Mucosa of stomach (tissue), 1 donor: Measurements from ENCODE around the gene ZFAND6.
"Not testable (repeated sequence)": the region's sequence is repeated elsewhere in the genome, so short reads cannot be mapped to it uniquely, and the experiment has no call there.

Source experiments
- H3K27me3 ChIP-seq: one replicate; pipeline ENCODE4 v1.7.0; 2013; ENCODE audit warnings: mild to moderate bottlenecking, low read length; ENCODE audit not compliant: control insufficient read depth, insufficient read depth
- H3K36me3 ChIP-seq: one replicate; pipeline ENCODE4 v1.7.0; 2013; ENCODE audit warnings: low read length; ENCODE audit not compliant: control insufficient read depth, insufficient read depth
- H3K4me1 ChIP-seq: one replicate; pipeline ENCODE4 v1.7.0; 2013; ENCODE audit warnings: mild to moderate bottlenecking, low read length; ENCODE audit not compliant: control insufficient read depth, insufficient read depth
- H3K4me3 ChIP-seq: one replicate; pipeline ENCODE4 v1.7.0; 2013; ENCODE audit warnings: low read length
- H3K9ac ChIP-seq: one replicate; pipeline ENCODE4 v1.7.0; 2013; ENCODE audit warnings: mild to moderate bottlenecking, low read length, moderate library complexity
- H3K9me3 ChIP-seq: one replicate; pipeline ENCODE4 v1.7.0; 2013; ENCODE audit warnings: mild to moderate bottlenecking, low read length, moderate library complexity; ENCODE audit not compliant: control insufficient read depth
- donor health status: Pancreatic carcinoma.

The ZFAND6 gene

DNA sequence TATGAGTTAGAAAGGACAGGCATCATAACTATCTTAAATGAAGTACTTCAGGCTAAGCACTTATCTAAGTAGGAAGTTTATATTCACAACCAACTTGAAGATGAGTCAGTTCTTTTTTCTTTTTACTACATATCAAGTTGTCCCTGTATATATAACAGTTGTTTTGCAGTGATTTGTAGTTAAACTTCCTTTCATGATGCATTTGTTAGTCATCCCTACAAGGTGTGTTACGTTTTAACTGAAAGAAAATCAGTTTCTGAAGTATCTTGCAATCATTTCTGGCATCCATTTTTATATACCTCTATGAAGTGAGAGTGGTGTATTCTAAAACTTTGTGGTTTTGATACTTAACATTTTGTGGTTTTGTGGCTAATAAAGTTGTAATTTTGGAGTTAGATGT, 46.1 kb downstream of the ZFAND6 start:
- Histone ChIP-seq H3K4me1 (peaks cover 14% of the 10 kb centered on the region), H3K9me3 (no peaks in the 10 kb centered on the region), H3K36me3 (no peaks in the 10 kb centered on the region), H3K9ac (no peak overlapping the region), H3K4me3 (no peak overlapping the region), H3K27me3 (no peaks in the 10 kb centered on the region)

DNA sequence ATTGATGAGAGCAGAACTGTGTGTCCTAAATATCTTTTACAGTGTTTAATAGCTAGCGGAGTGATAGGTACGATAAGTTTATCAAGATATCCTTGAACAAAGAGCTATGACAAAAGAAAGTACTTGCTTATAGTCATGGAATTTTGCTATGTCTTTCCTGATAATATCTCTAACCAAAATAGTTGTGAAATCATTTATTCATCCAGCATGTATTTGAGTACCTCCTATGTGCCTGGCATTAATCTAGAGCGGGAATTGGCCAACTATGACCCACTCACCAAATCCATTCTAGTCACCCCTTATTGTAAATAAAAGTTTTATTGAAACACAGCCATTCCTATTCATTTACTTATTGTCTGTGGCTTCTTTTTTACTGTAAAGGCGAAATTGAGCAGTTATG, 46.6 kb downstream of the ZFAND6 start:
- H3K4me3 ChIP-seq = no peak overlapping the region
- H3K36me3 ChIP-seq = no peaks in the 10 kb centered on the region
- H3K9ac ChIP-seq = no peak overlapping the region
- no peaks in the 10 kb centered on the region for H3K27me3 ChIP-seq
- H3K9me3 ChIP-seq = no peaks in the 10 kb centered on the region
- H3K4me1 ChIP-seq = peaks cover 14% of the 10 kb centered on the region

DNA sequence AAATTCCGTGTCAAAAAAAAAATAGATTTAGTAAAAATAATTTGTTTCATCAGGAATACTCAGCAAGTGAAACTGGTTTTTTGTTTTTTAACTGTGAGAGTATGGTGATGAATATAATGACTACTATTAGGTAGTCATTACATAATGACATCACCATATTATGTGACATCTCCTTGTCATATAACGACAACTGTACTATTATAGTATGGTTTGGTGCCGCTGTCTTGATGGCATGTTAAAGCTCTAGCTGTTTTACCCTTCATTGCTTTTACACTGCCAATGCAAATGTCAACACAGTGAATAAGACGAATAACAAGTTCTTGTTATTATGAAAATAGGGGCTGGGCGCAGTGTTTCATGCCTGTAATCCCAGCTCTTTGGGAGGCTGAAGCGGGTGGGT, 47.7 kb downstream of the ZFAND6 start:
- no peaks in the 10 kb centered on the region for H3K36me3 ChIP-seq
- H3K4me3 ChIP-seq = no peak overlapping the region
- H3K9ac ChIP-seq = no peak overlapping the region
- no peaks in the 10 kb centered on the region for H3K9me3 ChIP-seq
- H3K27me3 ChIP-seq = no peaks in the 10 kb centered on the region
- H3K4me1 ChIP-seq = peaks cover 14% of the 10 kb centered on the region

DNA sequence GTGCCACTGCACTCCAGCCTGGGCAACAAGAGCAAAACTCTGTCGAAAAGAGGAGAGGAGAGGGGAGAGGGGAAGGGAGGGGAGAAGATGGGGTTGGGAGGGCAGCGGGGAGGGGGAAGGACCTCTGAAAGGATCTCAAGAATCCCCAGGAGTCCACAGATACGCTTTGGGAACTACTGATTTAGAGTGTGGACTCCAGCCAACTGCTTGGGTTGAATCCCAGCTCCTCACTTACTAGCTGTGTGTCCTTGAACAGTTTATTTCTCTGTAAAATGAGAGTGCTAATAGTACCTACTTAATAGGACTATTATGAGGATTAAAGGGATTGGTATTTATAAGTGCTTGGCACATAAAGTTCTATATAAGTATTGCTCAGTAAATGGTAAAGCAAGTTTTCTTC, 48.3 kb downstream of the ZFAND6 start:
- Histone ChIP-seq H3K9me3 (no peaks in the 10 kb centered on the region), H3K27me3 (no peaks in the 10 kb centered on the region), H3K4me1 (peaks cover 14% of the 10 kb centered on the region), H3K9ac (no peak overlapping the region), H3K4me3 (no peak overlapping the region), H3K36me3 (no peaks in the 10 kb centered on the region)

DNA sequence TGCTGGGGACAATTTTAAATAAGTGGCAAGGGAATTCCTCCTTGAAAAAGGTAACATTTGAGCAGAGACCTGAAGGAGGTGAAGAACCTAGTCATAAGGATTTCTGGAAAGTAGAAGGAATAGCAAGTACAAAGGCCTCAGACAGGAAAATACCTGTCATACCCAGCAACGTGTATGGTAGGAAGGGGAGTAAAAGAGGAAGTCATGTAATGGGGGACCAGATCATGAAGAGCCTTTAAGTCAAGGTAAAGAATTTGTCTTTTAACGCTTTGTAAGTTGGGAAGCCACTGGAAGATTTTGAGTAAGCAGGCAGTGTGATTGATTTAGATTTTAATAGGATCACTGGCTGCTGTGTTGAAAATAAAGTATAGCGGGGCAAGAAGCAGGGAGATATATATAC, 49.9 kb downstream of the ZFAND6 start:
- no peaks in the 10 kb centered on the region for H3K36me3 ChIP-seq
- no peak overlapping the region for H3K4me3 ChIP-seq
- no peaks in the 10 kb centered on the region for H3K9me3 ChIP-seq
- peaks cover 14% of the 10 kb centered on the region for H3K4me1 ChIP-seq
- H3K27me3 ChIP-seq = no peaks in the 10 kb centered on the region
- H3K9ac ChIP-seq = no peak overlapping the region

DNA sequence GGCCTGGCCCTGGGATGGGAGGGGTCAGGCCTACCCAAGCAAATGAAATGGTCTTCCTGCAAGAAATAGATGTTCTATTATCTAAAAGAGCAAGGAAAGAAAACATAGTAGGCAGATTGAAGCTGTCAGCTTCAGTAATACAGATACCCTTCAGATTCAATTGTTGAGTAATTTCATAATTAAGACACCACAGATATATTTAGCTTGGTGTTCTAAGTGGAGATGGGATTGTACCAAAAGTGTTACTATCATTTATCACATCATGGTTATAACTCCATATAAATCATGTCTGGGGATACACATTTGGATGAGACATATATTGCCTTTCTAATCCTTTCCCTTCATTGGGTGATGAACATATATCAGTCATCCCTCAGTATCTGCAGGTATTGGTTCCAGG, 51.4 kb downstream of the ZFAND6 start:
- Histone ChIP-seq H3K9me3 (no peaks in the 10 kb centered on the region), H3K36me3 (no peaks in the 10 kb centered on the region), H3K27me3 (no peaks in the 10 kb centered on the region), H3K4me1 (peaks cover 7% of the 10 kb centered on the region), H3K4me3 (no peak overlapping the region), H3K9ac (no peak overlapping the region)

DNA sequence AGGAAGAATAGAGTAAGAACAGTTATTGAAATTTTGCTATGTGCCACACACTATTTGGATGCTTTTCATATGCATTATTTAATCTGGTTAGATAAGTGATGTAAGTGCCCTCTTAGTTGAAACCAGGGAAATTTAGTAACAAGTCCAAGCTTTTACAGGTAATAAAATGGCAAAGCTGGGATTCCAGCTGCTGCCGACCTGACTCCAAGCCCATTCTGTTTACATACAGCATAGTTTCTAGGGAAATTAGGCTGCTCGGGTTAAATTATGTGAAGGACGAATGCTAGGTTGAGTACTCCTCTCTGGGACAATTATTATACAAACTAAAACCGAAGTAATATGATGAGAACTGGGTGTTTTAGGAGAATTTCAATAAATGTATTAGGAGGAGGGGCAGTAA, 54.6 kb downstream of the ZFAND6 start:
- no peaks in the 10 kb centered on the region for H3K36me3 ChIP-seq
- H3K27me3 ChIP-seq = no peaks in the 10 kb centered on the region
- H3K9me3 ChIP-seq = no peaks in the 10 kb centered on the region
- H3K9ac ChIP-seq = no peak overlapping the region
- no peaks in the 10 kb centered on the region for H3K4me1 ChIP-seq
- no peak overlapping the region for H3K4me3 ChIP-seq

DNA sequence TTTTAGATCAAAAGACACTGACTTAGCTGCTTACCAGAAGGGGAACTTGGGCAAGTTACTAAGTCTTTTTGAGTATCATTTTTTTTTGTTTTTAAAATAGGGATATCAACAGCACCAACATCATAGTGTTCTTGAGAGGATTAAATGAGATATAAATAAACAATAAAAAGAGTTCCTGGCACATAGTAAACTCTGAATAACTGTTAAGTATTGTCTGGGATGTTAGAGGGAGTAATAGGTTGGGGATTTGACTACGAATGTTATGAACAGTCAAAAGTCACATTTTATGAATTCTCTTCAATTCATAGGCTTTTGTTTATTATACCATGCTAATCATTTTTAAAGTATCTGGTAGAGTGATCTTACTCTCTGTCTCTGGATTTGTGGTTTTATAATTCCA, 55.5 kb downstream of the ZFAND6 start:
- Histone ChIP-seq H3K4me3 (no peak overlapping the region), H3K4me1 (no peaks in the 10 kb centered on the region), H3K36me3 (no peaks in the 10 kb centered on the region), H3K27me3 (no peaks in the 10 kb centered on the region), H3K9me3 (no peaks in the 10 kb centered on the region), H3K9ac (no peak overlapping the region)

DNA sequence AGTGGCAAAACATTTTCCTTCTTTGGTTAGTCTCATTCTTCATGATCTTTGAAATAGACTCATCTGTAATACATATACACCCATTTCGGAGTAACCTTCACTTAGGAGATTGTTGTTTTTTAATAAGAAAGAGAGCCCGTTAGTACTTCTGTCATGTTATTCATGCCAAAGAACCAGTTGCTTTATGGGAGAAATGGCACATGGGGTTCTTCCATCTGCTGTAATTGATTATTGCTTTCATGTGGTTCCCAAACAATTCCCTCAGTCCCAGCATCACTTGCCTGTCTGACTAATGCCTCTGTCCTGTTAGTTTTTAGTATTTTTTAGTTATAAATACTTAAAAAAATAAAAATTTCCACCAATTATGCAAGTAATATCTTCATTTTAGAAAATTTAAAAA, 59.5 kb downstream of the ZFAND6 start:
- H3K4me1 ChIP-seq = peaks cover 3% of the 10 kb centered on the region
- H3K4me3 ChIP-seq = no peak overlapping the region
- H3K9ac ChIP-seq = no peak overlapping the region
- H3K36me3 ChIP-seq = peaks cover 6% of the 10 kb centered on the region
- no peaks in the 10 kb centered on the region for H3K9me3 ChIP-seq
- H3K27me3 ChIP-seq = no peaks in the 10 kb centered on the region

DNA sequence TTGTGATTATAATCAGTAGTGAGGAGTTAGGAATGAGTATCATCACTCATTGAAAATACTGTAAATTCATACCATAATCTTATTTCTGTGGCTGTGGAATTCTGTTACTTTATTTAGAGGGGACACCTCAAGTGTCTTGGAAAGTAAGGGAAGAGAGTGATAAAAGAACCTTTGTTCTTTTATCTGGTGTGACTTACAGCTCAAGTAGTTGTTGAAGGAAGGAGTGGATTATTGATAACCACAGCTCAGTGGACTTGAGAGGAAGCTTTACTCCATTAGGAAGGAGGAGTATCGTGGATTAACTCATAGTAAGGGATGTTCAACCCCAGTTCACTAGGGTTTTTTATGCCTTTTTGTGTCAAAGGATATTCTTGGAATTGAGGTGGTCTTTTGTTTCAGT, 61.2 kb downstream of the ZFAND6 start:
- Histone ChIP-seq H3K9me3 (no peaks in the 10 kb centered on the region), H3K4me3 (no peak overlapping the region), H3K36me3 (peaks cover 6% of the 10 kb centered on the region), H3K27me3 (no peaks in the 10 kb centered on the region), H3K9ac (no peak overlapping the region), H3K4me1 (peaks cover 3% of the 10 kb centered on the region)

DNA sequence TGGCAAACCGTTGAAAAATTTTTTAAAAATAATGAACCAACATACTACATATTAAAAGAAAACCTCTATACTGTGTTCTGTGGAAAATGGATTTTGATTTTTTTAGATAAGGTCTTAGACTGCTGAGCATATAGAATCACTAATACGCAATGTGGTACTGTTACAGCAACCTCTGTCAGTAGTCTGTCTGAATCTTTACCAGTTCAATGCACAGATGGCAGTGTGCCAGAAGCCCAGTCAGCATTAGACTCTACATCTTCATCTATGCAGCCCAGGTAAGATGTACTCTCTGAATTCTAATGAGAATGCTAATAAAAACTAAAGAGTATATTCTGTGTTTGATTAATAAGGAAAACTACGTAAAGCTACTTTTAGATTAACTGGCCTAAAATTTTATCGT, 62.1 kb downstream of the ZFAND6 start:
- H3K4me1 ChIP-seq = peaks cover 3% of the 10 kb centered on the region
- H3K27me3 ChIP-seq = no peaks in the 10 kb centered on the region
- H3K9ac ChIP-seq = no peak overlapping the region
- H3K36me3 ChIP-seq = peaks cover 6% of the 10 kb centered on the region
- H3K4me3 ChIP-seq = no peak overlapping the region
- no peaks in the 10 kb centered on the region for H3K9me3 ChIP-seq

DNA sequence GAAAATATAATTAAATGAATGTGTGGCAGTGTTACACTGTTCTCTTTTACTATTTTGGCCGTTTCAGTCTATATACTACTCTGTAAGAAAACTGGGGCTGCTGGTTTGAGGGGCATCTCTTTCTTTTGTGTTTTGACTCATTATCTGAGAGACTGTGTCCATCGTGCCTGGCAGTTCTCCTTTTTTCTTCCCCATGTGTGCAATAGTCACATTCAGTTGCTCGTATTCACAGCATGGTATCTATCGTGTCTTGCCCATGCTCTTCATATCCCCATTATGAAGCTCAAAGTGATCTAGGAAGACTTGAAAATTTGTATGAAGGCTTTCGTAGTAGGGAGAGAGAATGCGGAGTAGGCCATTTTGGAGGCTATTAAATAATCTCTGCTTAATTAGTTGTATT, 63.6 kb downstream of the ZFAND6 start:
- Histone ChIP-seq H3K9me3 (no peaks in the 10 kb centered on the region), H3K4me3 (no peak overlapping the region), H3K4me1 (peaks cover 3% of the 10 kb centered on the region), H3K9ac (no peak overlapping the region), H3K36me3 (peaks cover 6% of the 10 kb centered on the region), H3K27me3 (no peaks in the 10 kb centered on the region)

DNA sequence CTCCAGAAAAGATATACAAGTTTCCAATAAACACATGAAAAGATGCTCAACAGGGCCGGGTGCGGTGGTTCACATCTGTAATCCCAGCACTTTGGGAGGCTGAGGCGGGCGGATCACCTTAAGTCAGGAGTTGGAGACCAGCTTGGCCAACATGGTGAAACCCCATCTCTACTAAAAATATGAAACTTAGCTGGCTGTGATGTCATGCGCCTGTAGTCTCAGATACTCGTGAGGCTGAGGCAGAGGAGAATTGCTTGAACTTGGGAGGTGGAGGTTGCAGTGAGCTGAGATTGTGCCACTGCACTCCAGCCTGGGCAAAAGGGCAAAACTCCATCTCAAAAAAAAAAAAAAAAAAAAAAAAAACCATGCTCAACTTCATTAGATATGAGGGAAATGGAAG, 67.8 kb downstream of the ZFAND6 start:
- not testable (repeated sequence) for H3K36me3 ChIP-seq, H3K9ac ChIP-seq, H3K27me3 ChIP-seq, H3K4me1 ChIP-seq, H3K9me3 ChIP-seq, H3K4me3 ChIP-seq
